CD14-positive monocyte (primary cell): ENCODE results near the gene ANKLE2. TPM values are rescaled to one million over a fixed set of nuclear protein-coding genes. Genes with fewer than 3 reads are reported as not detected.

Experiments
- DNase-seq, 3 donors: peaks; one replicate each; pipeline ENCODE4 v3.0.0-alpha.2; 2011 to 2022
- H2AFZ ChIP-seq: 2 replicates; pipeline ENCODE4 v1.6.0; 2012; ENCODE audit warnings: mild to moderate bottlenecking, low read depth, low read length, inconsistent platforms; ENCODE audit not compliant: insufficient read depth, poor library complexity, severe bottlenecking
- H3K27ac ChIP-seq, 2 donors: 1 replicate in 1 of 2; 2 replicates in 1 of 2; pipeline ENCODE4 v1.5.1; 2012 to 2013; ENCODE audit warnings: low read length in 2 of 2, control low read depth in 1 of 2, inconsistent platforms in 1 of 2, low read depth in 1 of 2, mild to moderate bottlenecking in 1 of 2
- H3K27me3 ChIP-seq, 2 donors: one replicate each; pipeline versions ENCODE4 v1.6.0 to v1.6.1; 2011 to 2013; ENCODE audit warnings: low read length in 2 of 2; ENCODE audit not compliant: control insufficient read depth in 2 of 2, insufficient read depth in 2 of 2
- H3K36me3 ChIP-seq, 2 donors: replicated peaks in 1 of 2; 1 replicate in 1 of 2; 2 replicates in 1 of 2; pipeline versions ENCODE4 v1.5.1 to v1.6.1; 2012 to 2013; ENCODE audit warnings: low read length in 2 of 2, control low read depth in 1 of 2, inconsistent platforms in 1 of 2, mild to moderate bottlenecking in 1 of 2; ENCODE audit not compliant: insufficient read depth in 2 of 2, control insufficient read depth in 1 of 2
- H3K4me1 ChIP-seq, 2 donors: 1 replicate in 1 of 2; 2 replicates in 1 of 2; pipeline versions ENCODE4 v1.5.1 to v1.6.1; 2012 to 2013; ENCODE audit warnings: low read length in 2 of 2, control low read depth in 1 of 2, inconsistent platforms in 1 of 2, mild to moderate bottlenecking in 1 of 2, moderate library complexity in 1 of 2; ENCODE audit not compliant: insufficient read depth in 2 of 2, control insufficient read depth in 1 of 2
- H3K4me2 ChIP-seq: replicated peaks from 2 replicates; pipeline ENCODE3; 2012; ENCODE audit warnings: low read length, moderate library complexity, mild to moderate bottlenecking; ENCODE audit not compliant: poor library complexity, severe bottlenecking; ENCODE audit errors: extremely low read depth
- H3K4me3 ChIP-seq, 3 experiments: fragments of 200-600 bp in 1 of 3; sonication (generic) in 1 of 3; replicated peaks in 1 of 3; 1 replicate in 2 of 3; 2 replicates in 1 of 3; pipeline ENCODE4 v1.5.1; 2011 to 2013; ENCODE audit warnings: low read length in 3 of 3, mild to moderate bottlenecking in 3 of 3, control low read depth in 2 of 3, low read depth in 2 of 3, inconsistent platforms in 1 of 3, moderate library complexity in 1 of 3
- H3K79me2 ChIP-seq: 2 replicates; pipeline ENCODE4 v1.6.0; 2012; ENCODE audit warnings: mild to moderate bottlenecking, control low read depth, inconsistent platforms, low read length, moderate library complexity; ENCODE audit not compliant: insufficient read depth
- H3K9ac ChIP-seq: 2 replicates; pipeline ENCODE4 v1.6.0; 2017; ENCODE audit warnings: low read length, mild to moderate bottlenecking; ENCODE audit not compliant: insufficient read depth, poor library complexity, severe bottlenecking
- H3K9me3 ChIP-seq, 2 donors: replicated peaks in 1 of 2; 1 replicate in 1 of 2; 2 replicates in 1 of 2; pipeline versions ENCODE4 v1.5.1 to v1.6.1; 2012 to 2013; ENCODE audit warnings: low read length in 2 of 2, control low read depth in 1 of 2; ENCODE audit not compliant: control insufficient read depth in 1 of 2, insufficient read depth in 1 of 2
- H4K20me1 ChIP-seq: 2 replicates; pipeline ENCODE4 v1.6.0; 2012; ENCODE audit warnings: mild to moderate bottlenecking, low read length, control low read depth, moderate library complexity; ENCODE audit not compliant: insufficient read depth
- H3K27ac Mint-ChIP-seq, 7 donors: one replicate each; pipeline ENCODE4 v1.8.0; 2020; ENCODE audit warnings: mild to moderate bottlenecking in 7 of 7, mixed read lengths in 7 of 7, moderate library complexity in 6 of 7, inconsistent platforms in 2 of 7
- H3K27me3 Mint-ChIP-seq, 3 donors: one replicate each; pipeline ENCODE4 v1.8.0; 2021 to 2022; ENCODE audit warnings: low read depth in 3 of 3, mild to moderate bottlenecking in 3 of 3, mixed read lengths in 3 of 3, moderate library complexity in 3 of 3, inconsistent platforms in 1 of 3
- H3K36me3 Mint-ChIP-seq, 2 donors: one replicate each; pipeline ENCODE4 v1.8.0; 2020; ENCODE audit warnings: mixed read lengths in 2 of 2, inconsistent platforms in 1 of 2, mild to moderate bottlenecking in 1 of 2
- H3K4me1 Mint-ChIP-seq: one replicate; pipeline ENCODE4 v1.8.0; 2020; ENCODE audit warnings: mild to moderate bottlenecking, mixed read lengths
- H3K4me3 Mint-ChIP-seq, 2 donors: one replicate each; pipeline ENCODE4 v1.8.0; 2020; ENCODE audit warnings: mild to moderate bottlenecking in 2 of 2, mixed read lengths in 2 of 2, moderate library complexity in 1 of 2
- H3K9me3 Mint-ChIP-seq, 7 donors: one replicate each; pipeline ENCODE4 v1.8.0; 2020 to 2022; ENCODE audit warnings: mixed read lengths in 7 of 7, mild to moderate bottlenecking in 6 of 7, moderate library complexity in 6 of 7, inconsistent platforms in 2 of 7
- CTCF ChIP-seq: fragments of 200-600 bp; IDR thresholded peaks from one replicate; pipeline ENCODE4 v1.8.0; 2022; ENCODE audit warnings: antibody characterized with exemption, mild to moderate bottlenecking
- WGBS: methylation state at CpG from one replicate; pipeline ENCODE4 v1.1.5; 2013; ENCODE audit warnings: missing lambda C conversion rate; ENCODE audit not compliant: insufficient coverage; 5-methylcytosine and 5-hydroxymethylcytosine counted together
- intact Hi-C, 2 donors: fragments of 100-400 bp; cut with micrococcal nuclease; formaldehyde crosslinking; loops; one replicate each; pipeline versions ENCODE4 v1.15.0 to v1.15.1; 2023
- polyA plus RNA-seq, 3 donors: library from polyadenylated mRNA; depleted of rRNA in 1 of 3; unstranded in 2 of 3; stranded (reverse) in 1 of 3; fragments of 300-500 nt in 2 of 3; fragments of >200 nt in 1 of 3; fragmentation: Illumina TruSeq in 2 of 3; gene quantifications; 1 replicate in 2 of 3; 2 replicates in 1 of 3; pipeline ENCODE4 v1.2.3, GENCODE V29; 2012 to 2021

Gene ANKLE2
- polyA plus RNA-seq, 3 donors: 10.1 to 88.4 (median 15.0) TPM

DNA sequence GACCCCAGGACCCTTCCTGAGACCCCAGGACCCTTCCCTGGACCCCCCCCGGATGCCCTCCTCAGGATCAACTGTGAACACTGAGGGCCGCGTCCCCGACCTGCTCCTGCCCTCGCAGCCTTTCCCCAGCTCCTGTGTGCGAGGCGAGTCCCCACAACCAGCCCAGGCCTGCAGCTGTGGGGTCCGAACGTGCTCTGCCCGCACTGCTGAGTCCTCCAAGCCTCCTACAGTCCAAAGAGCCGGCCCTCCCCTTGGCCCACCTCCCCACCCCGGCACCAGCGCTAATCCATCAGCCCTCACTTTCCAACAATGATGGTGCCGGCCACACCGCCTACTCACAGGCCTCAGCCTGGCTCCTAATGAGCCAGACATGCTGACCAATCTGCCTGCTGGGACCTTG lies 26.2 kb upstream of the ANKLE2 start:
- DNase-seq: no peak
- TF ChIP-seq CTCF: no peak
- intact Hi-C loops: no loop called here
- no peaks in the 10 kb centered on the region for H3K79me2 ChIP-seq
- peaks cover 68 to 88% of the 10 kb centered on the region in 2 donors for H3K36me3 ChIP-seq
- H3K4me2 ChIP-seq: no peak overlapping the region
- H3K9ac ChIP-seq: no peak overlapping the region
- no peaks in the 10 kb centered on the region for H3K9me3 ChIP-seq
- H4K20me1 ChIP-seq: no peaks in the 10 kb centered on the region
- no peak overlapping the region for H3K4me3 ChIP-seq
- no peaks in the 10 kb centered on the region for H3K4me1 Mint-ChIP-seq
- no peak overlapping the region for H3K27ac ChIP-seq
- H3K27ac Mint-ChIP-seq: peak overlapping the region in 5 of 7 donors; percentile 36 to 80 (median 61)
- H3K9me3 Mint-ChIP-seq: peaks cover 0 to 3% (median 0%) of the 10 kb centered on the region in 7 donors
- no peaks in the 10 kb centered on the region for H3K27me3 ChIP-seq
- peaks cover 67 to 90% of the 10 kb centered on the region in 2 donors for H3K36me3 Mint-ChIP-seq
- WGBS: 91% methylated on average over 12 of the region's 15 CpGs
- H3K27me3 Mint-ChIP-seq: peaks cover 0 to 2% (median 0%) of the 10 kb centered on the region in 3 donors
- no peak overlapping the region for H3K4me3 Mint-ChIP-seq
- no peaks in the 10 kb centered on the region for H3K4me1 ChIP-seq
- H2AFZ ChIP-seq: no peak overlapping the region

DNA sequence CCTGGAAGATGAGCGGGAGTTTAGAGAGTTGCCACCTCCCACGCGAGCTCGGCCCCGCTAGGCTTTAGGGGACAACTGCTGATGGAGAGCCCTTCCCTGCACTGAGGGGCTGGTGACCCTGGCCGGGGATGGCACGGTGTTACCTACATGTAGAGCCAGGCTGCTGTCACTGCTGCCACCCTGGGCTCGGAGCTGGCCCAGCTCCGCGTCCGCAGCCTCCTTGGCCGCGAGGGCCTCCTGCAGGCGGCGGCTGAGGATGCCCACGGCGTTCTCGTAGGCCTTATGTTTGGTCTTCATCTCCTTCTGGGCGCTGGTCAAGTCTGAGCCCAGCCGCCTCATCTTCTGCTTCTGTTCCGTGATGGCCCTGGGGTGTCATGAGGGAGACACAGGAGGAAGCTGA lies 24.6 kb upstream of the ANKLE2 start:
- Histone ChIP-seq H3K4me1 (no peaks in the 10 kb centered on the region), H3K27me3 (no peaks in the 10 kb centered on the region), H3K36me3 (peaks cover 79 to 90% of the 10 kb centered on the region in 2 donors), H4K20me1 (no peaks in the 10 kb centered on the region), H3K4me2 (no peak overlapping the region), H3K79me2 (no peaks in the 10 kb centered on the region), H2AFZ (no peak overlapping the region), H3K27ac (no peak overlapping the region), H3K9me3 (no peaks in the 10 kb centered on the region), H3K4me3 (no peak overlapping the region), H3K9ac (no peak overlapping the region)
- Mint-ChIP-seq H3K9me3 (peaks cover 0 to 3% (median 0%) of the 10 kb centered on the region in 7 donors), H3K4me1 (no peaks in the 10 kb centered on the region), H3K27me3 (peaks cover 0 to 2% (median 0%) of the 10 kb centered on the region in 3 donors), H3K27ac (peak overlapping the region in 3 of 7 donors; percentile 7 to 76 (median 37)), H3K36me3 (peaks cover 79 to 95% of the 10 kb centered on the region in 2 donors), H3K4me3 (no peak overlapping the region)
- 95% methylated on average over 20 of the region's 21 CpGs for whole genome bisulfite sequencing
- TF ChIP-seq CTCF: no peak
- no peak for DNase-seq
- intact Hi-C loops: no loop called here
